ENCODE measurements around the gene MOSMO.
A peak's percentile ranks its signal among the peaks of the same experiment; 100 is the strongest.
"Not testable (repeated sequence)": the region's sequence is repeated elsewhere in the genome, so short reads cannot be mapped to it uniquely, and the experiment has no call there.

Gene MOSMO

DNA sequence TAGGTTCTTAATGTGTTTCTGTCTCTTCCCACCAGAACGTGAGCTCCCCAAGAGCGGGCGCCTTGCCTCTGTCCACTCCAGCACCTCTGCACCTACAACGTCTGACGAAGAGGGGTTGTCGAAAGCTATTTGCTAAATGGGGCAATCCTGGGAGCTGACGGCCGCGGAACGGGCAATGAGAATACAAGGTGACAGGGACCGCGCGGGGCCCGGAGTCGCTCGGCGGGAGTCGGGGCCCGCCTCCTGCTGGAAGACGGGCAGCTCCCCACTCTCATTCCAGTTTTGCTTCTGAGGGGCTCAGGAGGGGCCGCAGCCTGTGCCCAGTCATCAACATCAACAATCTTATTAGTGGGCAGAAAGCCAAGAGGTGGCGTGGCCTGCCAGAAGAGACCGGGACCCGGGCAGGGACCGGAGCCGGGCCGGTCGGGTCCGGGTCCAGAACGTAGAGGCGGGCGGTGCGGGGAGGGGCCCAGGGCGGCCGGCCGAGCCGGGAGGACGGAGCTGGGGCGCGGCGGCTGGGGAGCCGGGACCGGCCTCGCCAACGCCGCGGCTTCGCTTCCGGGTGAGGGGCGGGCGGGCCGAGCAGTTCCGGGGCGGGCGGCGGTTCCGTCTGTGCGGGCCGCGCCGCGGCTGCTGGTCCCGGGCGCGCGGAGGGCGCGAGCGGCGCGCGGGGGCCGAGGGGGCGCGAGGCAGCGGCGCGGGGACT is at the start of gene MOSMO:
MOSMO (plus strand) TSS at position 603 of the 706 bp plus-strand sequence. CDS start 191 bp downstream, outside the sequence.
- peak; percentile 85 for DNase-seq (ENCODE audit: low spot score)

GRCh38 chr16:21959050-21959449 is 48.9 kb upstream of the MOSMO start:
- no peak for DNase-seq (ENCODE audit: low spot score)

DNA sequence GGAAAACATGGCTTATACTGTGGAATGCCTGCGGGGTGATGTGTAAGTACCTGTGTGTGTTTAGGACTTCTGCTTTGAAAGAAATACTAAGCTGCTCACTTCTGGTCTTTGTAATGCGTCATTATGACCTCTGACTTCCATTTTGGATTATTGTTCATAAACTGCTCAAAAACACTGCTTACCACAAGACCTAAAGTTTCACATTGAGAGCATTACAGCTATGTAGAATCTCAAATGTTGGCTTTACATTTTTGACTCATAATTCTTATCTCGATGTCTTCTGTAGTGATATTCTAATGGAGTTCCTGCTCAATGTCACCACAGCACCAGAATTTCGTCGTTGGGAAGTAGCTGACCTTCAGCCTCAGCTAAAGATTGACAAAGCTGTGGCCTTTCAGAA is 45.4 kb upstream of the MOSMO start:
- no peak for DNase-seq (ENCODE audit: low spot score)

- DNase-seq (ENCODE audit: low spot score) = no peak
Observed at GRCh38 chr16:21963887-21964286, 44.0 kb upstream of the MOSMO start.

GRCh38 chr16:21964353-21964752 is 43.6 kb upstream of the MOSMO start:
- DNase-seq (ENCODE audit: low spot score) = no peak

- DNase-seq (ENCODE audit: low spot score) = no peak
Observed at GRCh38 chr16:21971856-21972255, 36.1 kb upstream of the MOSMO start.

- no peak for DNase-seq (ENCODE audit: low spot score)
Observed at GRCh38 chr16:21973945-21974344, 34.0 kb upstream of the MOSMO start.

DNA sequence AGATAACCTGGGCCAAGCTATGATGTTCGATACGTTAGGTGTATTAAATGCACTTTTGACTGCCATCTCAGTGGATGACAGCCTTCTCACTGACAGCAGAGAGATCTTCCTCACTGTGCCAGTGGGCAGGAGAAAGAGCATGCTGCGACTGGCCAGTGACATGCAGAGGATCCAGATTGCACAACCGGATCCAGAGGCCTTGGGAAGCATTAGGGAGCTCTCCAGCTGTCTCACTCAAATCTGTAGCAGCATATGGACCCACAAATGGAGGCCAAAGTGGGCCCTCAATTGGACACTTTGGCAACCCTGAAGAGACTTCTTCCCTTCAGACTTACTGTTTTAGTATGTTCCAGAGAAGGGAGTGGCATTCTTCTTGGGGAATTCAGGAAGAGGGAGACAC is 27.9 kb upstream of the MOSMO start:
- no peak for DNase-seq (ENCODE audit: low spot score)

DNA sequence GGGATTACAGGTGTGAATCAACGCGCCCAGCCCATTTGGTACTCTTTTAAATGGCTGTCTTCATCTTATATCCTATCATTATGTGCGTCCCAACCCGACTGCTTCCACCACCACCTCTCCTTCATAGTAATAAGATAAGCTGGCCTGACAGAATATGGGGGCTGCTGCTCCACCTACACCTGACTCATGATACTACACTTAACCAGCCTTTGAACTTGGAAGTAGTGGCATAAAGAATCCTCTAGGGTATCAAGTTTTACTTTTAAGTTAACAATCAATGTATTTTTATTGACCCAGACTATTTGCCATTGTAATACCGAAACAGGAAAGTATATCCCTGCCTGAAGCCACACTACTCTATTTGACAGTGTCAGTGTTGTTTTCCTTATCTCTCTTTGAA is 25.8 kb upstream of the MOSMO start:
- no peak for DNase-seq (ENCODE audit: low spot score)

GRCh38 chr16:21984062-21984461 is 23.8 kb upstream of the MOSMO start:
- no peak for DNase-seq (ENCODE audit: low spot score)

DNA sequence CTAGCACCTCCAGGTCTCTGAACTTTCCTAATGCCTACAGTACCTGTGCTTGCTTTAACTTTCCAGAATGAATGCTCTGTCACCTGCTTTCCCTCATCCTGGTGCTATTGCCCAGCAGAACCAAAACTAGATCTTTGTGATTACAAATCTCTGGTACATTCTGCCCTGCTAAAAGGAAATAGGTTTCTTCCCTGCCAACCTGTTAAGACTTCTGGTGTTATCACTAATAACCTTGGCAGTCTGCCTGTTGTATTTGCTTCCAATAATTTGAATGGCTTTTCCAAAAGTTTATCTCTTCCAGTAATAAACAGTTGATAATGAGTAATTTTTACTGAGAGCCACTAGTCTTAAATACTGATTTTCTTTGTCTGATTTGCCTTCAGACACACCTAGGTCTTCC is 22.4 kb upstream of the MOSMO start:
- DNase-seq (ENCODE audit: low spot score) = no peak

- no peak for DNase-seq (ENCODE audit: low spot score)
Observed at GRCh38 chr16:21986692-21987246, 21.1 kb upstream of the MOSMO start.

DNA sequence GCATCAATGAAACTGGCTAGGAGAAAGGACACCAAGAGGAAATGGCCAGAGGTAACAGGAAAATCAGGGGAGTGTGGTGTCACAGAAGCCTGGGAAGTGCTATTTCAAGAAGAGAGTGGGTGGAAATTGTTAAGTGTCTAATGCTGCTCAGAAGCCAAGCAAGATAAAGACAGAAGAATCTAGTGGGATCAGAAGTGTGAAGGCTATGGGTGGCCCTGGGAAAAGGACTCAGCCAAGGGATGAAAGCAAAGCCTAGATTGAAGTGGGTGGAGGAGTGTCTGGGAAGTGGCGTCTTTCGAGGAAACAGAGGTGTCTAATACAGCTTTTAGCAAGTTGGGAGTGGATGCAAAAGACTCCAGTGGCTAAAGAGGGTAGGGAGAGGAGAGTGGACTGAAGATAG is 20.4 kb upstream of the MOSMO start:
- no peak for DNase-seq (ENCODE audit: low spot score)

- no peak for DNase-seq (ENCODE audit: low spot score)
Observed at GRCh38 chr16:21989133-21989532, 18.8 kb upstream of the MOSMO start.

DNA sequence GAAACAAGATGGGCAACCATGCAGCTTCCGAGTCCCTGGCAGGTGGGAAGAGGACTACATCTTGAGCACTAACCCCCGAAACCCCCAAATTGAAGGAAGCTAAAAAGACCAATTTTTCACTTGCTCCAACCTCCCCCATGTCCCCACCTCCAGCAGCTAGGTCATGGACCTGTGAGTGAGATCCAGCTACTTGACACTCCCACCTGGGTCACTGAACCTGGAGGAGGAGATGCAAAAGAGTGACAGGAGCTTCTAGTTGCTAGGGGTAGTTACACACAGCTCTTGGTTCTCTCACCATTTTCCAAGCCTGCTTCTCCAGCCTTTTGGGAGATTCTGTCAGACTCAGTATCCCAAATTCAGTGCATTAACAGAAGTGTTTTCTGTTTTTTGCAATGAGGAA is 18.2 kb upstream of the MOSMO start:
- DNase-seq (ENCODE audit: low spot score) = no peak

- DNase-seq (ENCODE audit: low spot score) = no peak
Observed at GRCh38 chr16:21990381-21990944, 17.4 kb upstream of the MOSMO start.

DNA sequence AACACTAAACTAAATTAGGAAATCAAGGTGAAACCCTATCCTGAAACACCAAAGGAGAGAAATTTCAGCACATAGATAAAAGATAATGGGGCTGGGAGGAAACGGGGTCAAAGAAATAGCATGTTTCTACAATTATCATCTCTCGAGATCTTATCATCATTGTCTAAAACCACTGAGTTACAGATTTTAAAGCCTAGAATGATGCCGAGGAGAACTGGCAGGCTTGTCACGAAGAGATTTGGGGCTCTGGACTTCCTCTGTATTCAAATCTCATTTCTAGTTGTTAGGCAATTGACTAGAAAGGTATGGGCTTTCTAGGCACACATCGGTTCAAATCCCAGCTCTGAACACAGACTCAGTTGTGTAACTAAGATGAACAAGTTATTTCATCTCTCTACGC is 16.3 kb upstream of the MOSMO start:
- no peak for DNase-seq (ENCODE audit: low spot score)

DNA sequence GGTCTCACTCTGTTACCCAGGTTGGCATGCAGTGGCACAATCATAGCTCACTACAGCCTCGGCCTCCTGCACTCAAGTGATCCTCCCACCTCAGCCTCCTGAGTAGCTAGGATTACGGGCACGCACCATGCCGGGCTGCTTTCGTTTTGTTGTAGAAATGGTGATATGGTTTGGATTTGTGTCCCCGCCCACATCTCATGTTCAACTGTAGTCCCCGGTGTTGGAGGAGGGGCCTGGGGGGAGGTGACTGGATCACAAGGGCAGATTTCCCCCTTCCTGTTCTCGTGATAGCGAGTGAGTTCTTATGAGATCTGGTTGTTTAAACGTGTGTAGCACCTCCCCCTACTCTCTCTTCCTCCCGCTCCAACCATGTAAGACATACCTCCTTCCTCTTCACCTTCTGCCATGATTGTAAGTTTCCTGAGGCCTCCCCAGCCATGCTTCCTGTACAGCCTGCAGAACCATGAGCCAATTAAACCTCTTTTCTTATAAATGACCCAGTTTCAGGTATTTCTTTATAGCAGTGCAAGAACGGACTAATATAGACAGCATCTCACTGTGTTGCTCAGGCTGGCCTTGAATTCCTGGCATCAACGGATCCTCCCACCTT is 12.9 kb upstream of the MOSMO start:
- DNase-seq (ENCODE audit: low spot score) = no peak

- DNase-seq (ENCODE audit: low spot score) = no peak
Observed at GRCh38 chr16:21996923-21997696, 10.8 kb upstream of the MOSMO start.

DNA sequence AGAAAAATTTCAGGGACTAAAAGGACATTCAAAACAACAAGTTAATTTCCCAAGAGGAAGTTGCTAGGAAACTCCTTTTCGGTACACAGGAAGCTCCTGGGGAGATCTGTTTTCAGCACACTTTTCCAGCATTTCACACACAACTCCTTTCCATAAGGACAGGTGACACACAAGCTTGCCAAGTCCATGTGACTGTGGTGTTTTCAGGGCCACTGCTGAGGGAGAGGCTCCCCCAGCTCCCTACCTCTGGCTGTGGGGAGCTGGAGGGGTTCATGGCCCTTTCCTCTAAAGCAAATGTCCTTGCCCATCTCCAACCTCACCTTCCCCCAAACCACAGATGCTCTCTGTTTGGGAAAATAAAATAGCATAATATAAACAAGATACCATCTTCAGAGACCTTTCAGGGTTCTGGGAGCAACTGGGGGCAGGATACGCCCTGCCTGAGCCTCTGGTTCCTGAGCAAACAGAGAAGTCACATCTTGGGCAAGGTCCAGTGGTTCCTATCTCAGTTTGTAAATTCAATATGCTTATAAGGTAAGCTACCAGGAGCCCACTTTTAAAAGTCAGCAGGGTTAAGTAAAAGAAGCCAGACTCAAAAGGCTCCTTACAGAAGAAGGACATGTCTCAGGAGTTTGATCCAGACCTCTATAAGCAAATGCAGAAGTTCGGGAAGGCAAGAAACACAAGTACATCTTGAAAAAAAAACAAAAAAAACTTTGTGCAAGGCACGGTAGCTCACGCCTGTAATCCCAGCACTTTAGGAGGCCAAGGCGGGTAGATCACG is 10.0 kb upstream of the MOSMO start:
- DNase-seq (ENCODE audit: low spot score) = no peak

DNA sequence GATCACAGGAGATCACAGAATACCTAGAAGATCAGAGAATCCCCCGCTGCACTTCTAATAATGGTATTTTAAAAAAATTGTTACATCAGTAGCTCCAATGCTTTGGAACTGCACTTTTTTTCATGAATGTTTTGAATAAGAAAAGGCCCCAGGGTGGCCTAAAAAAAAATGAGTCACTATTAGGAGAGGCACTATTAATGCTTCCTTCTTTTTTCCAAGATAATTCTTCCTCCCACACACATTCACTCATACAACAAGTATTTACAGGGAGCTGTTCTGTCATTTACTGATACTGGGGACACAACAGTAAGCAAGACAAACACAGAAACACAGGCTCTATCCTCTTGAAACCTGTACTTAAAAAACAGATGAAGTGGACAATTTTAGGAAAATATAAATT is 6.3 kb upstream of the MOSMO start:
- peak; percentile 70 for DNase-seq (ENCODE audit: low spot score)

- DNase-seq (ENCODE audit: low spot score) = not testable (repeated sequence)
Observed at GRCh38 chr16:22002047-22002446, 5.9 kb upstream of the MOSMO start.

Measured in hepatic stellate cell (primary cell).